ENCODE results near the gene ANKRD42.
"Not testable (repeated sequence)": the region's sequence is repeated elsewhere in the genome, so short reads cannot be mapped to it uniquely, and the experiment has no call there.

Gene ANKRD42

GRCh38 chr11:83206771-83207382, 13.4 kb downstream of the ANKRD42 start:
- H3K9me3 ChIP-seq (ENCODE audit: control insufficient read depth, low read depth, low read length); H3K4me1 ChIP-seq (ENCODE audit: control insufficient read depth, low read depth, low read length): not testable (repeated sequence)

GRCh38 chr11:83219095-83219494, 25.6 kb downstream of the ANKRD42 start:
- H3K4me1 ChIP-seq (ENCODE audit: control insufficient read depth, low read depth, low read length), result no peaks in the 10 kb centered on the region

More at GRCh38 chr11:83206771-83207382, 13.4 kb downstream of the ANKRD42 start:
- not testable (repeated sequence) for H3K27me3 ChIP-seq (ENCODE audit: control insufficient read depth, insufficient read depth, low read length); H3K4me3 ChIP-seq (ENCODE audit: low read length); H3K27ac ChIP-seq (ENCODE audit: low read length); H3K9ac ChIP-seq (ENCODE audit: low read length); H3K36me3 ChIP-seq (ENCODE audit: control insufficient read depth, low read depth, low read length)

GRCh38 chr11:83220260-83220659, 26.7 kb downstream of the ANKRD42 start:
- Histone ChIP-seq H3K9ac (ENCODE audit: low read length) (no peak overlapping the region), H3K9me3 (ENCODE audit: control insufficient read depth, low read depth, low read length) (no peaks in the 10 kb centered on the region), H3K36me3 (ENCODE audit: control insufficient read depth, low read depth, low read length) (no peaks in the 10 kb centered on the region), H3K4me3 (ENCODE audit: low read length) (no peak overlapping the region), H3K4me1 (ENCODE audit: control insufficient read depth, low read depth, low read length) (no peaks in the 10 kb centered on the region), H3K27me3 (ENCODE audit: control insufficient read depth, insufficient read depth, low read length) (no peaks in the 10 kb centered on the region), H3K27ac (ENCODE audit: low read length) (no peak overlapping the region)

More at GRCh38 chr11:83219095-83219494, 25.6 kb downstream of the ANKRD42 start:
- H3K36me3 ChIP-seq (ENCODE audit: control insufficient read depth, low read depth, low read length), result no peaks in the 10 kb centered on the region
- no peak overlapping the region for H3K4me3 ChIP-seq (ENCODE audit: low read length)
- H3K9ac ChIP-seq (ENCODE audit: low read length), result no peak overlapping the region
- H3K9me3 ChIP-seq (ENCODE audit: control insufficient read depth, low read depth, low read length), result no peaks in the 10 kb centered on the region
- H3K27ac ChIP-seq (ENCODE audit: low read length), result no peak overlapping the region
- H3K27me3 ChIP-seq (ENCODE audit: control insufficient read depth, insufficient read depth, low read length), result no peaks in the 10 kb centered on the region

- Histone ChIP-seq H3K4me3 (ENCODE audit: low read length) (no peak overlapping the region), H3K4me1 (ENCODE audit: control insufficient read depth, low read depth, low read length) (no peaks in the 10 kb centered on the region), H3K36me3 (ENCODE audit: control insufficient read depth, low read depth, low read length) (no peaks in the 10 kb centered on the region), H3K27me3 (ENCODE audit: control insufficient read depth, insufficient read depth, low read length) (no peaks in the 10 kb centered on the region), H3K27ac (ENCODE audit: low read length) (no peak overlapping the region), H3K9me3 (ENCODE audit: control insufficient read depth, low read depth, low read length) (no peaks in the 10 kb centered on the region), H3K9ac (ENCODE audit: low read length) (no peak overlapping the region)
Observed at GRCh38 chr11:83221694-83222093, 28.2 kb downstream of the ANKRD42 start.

GRCh38 chr11:83222499-83222898, 29.0 kb downstream of the ANKRD42 start:
- no peak overlapping the region for H3K9ac ChIP-seq (ENCODE audit: low read length)
- H3K27ac ChIP-seq (ENCODE audit: low read length), result no peak overlapping the region
- H3K27me3 ChIP-seq (ENCODE audit: control insufficient read depth, insufficient read depth, low read length), result no peaks in the 10 kb centered on the region
- no peaks in the 10 kb centered on the region for H3K4me1 ChIP-seq (ENCODE audit: control insufficient read depth, low read depth, low read length)
- H3K36me3 ChIP-seq (ENCODE audit: control insufficient read depth, low read depth, low read length), result no peaks in the 10 kb centered on the region
- H3K4me3 ChIP-seq (ENCODE audit: low read length), result no peak overlapping the region
- H3K9me3 ChIP-seq (ENCODE audit: control insufficient read depth, low read depth, low read length), result no peaks in the 10 kb centered on the region

GRCh38 chr11:83223457-83223856, 29.9 kb downstream of the ANKRD42 start:
- Histone ChIP-seq H3K4me3 (ENCODE audit: low read length) (no peak overlapping the region), H3K4me1 (ENCODE audit: control insufficient read depth, low read depth, low read length) (no peaks in the 10 kb centered on the region), H3K27ac (ENCODE audit: low read length) (no peak overlapping the region), H3K9me3 (ENCODE audit: control insufficient read depth, low read depth, low read length) (no peaks in the 10 kb centered on the region), H3K36me3 (ENCODE audit: control insufficient read depth, low read depth, low read length) (no peaks in the 10 kb centered on the region), H3K9ac (ENCODE audit: low read length) (no peak overlapping the region), H3K27me3 (ENCODE audit: control insufficient read depth, insufficient read depth, low read length) (no peaks in the 10 kb centered on the region)

GRCh38 chr11:83235825-83236224, 42.3 kb downstream of the ANKRD42 start:
- H3K27me3 ChIP-seq (ENCODE audit: control insufficient read depth, insufficient read depth, low read length), result no peaks in the 10 kb centered on the region
- no peaks in the 10 kb centered on the region for H3K9me3 ChIP-seq (ENCODE audit: control insufficient read depth, low read depth, low read length)
- H3K4me3 ChIP-seq (ENCODE audit: low read length), result no peak overlapping the region
- H3K27ac ChIP-seq (ENCODE audit: low read length), result no peak overlapping the region
- no peaks in the 10 kb centered on the region for H3K4me1 ChIP-seq (ENCODE audit: control insufficient read depth, low read depth, low read length)
- H3K36me3 ChIP-seq (ENCODE audit: control insufficient read depth, low read depth, low read length), result no peaks in the 10 kb centered on the region
- no peak overlapping the region for H3K9ac ChIP-seq (ENCODE audit: low read length)

- Histone ChIP-seq H3K4me1 (ENCODE audit: control insufficient read depth, low read depth, low read length) (no peaks in the 10 kb centered on the region), H3K27ac (ENCODE audit: low read length) (no peak overlapping the region), H3K9me3 (ENCODE audit: control insufficient read depth, low read depth, low read length) (no peaks in the 10 kb centered on the region), H3K4me3 (ENCODE audit: low read length) (no peak overlapping the region), H3K36me3 (ENCODE audit: control insufficient read depth, low read depth, low read length) (no peaks in the 10 kb centered on the region), H3K27me3 (ENCODE audit: control insufficient read depth, insufficient read depth, low read length) (no peaks in the 10 kb centered on the region), H3K9ac (ENCODE audit: low read length) (no peak overlapping the region)
Observed at GRCh38 chr11:83238111-83238510, 44.6 kb downstream of the ANKRD42 start.

- H3K4me3 ChIP-seq (ENCODE audit: low read length), result no peak overlapping the region
- no peaks in the 10 kb centered on the region for H3K4me1 ChIP-seq (ENCODE audit: control insufficient read depth, low read depth, low read length)
- no peaks in the 10 kb centered on the region for H3K9me3 ChIP-seq (ENCODE audit: control insufficient read depth, low read depth, low read length)
- H3K27ac ChIP-seq (ENCODE audit: low read length), result no peak overlapping the region
- no peak overlapping the region for H3K9ac ChIP-seq (ENCODE audit: low read length)
- no peaks in the 10 kb centered on the region for H3K27me3 ChIP-seq (ENCODE audit: control insufficient read depth, insufficient read depth, low read length)
- H3K36me3 ChIP-seq (ENCODE audit: control insufficient read depth, low read depth, low read length), result no peaks in the 10 kb centered on the region
Observed at GRCh38 chr11:83241291-83241946, 47.9 kb downstream of the ANKRD42 start.

GRCh38 chr11:83249445-83249844, 55.9 kb downstream of the ANKRD42 start:
- Histone ChIP-seq H3K4me1 (ENCODE audit: control insufficient read depth, low read depth, low read length) (no peaks in the 10 kb centered on the region), H3K4me3 (ENCODE audit: low read length) (no peak overlapping the region), H3K9ac (ENCODE audit: low read length) (no peak overlapping the region), H3K9me3 (ENCODE audit: control insufficient read depth, low read depth, low read length) (no peaks in the 10 kb centered on the region), H3K36me3 (ENCODE audit: control insufficient read depth, low read depth, low read length) (no peaks in the 10 kb centered on the region), H3K27ac (ENCODE audit: low read length) (no peak overlapping the region), H3K27me3 (ENCODE audit: control insufficient read depth, insufficient read depth, low read length) (no peaks in the 10 kb centered on the region)

GRCh38 chr11:83249972-83250593, 56.6 kb downstream of the ANKRD42 start:
- Histone ChIP-seq H3K36me3 (ENCODE audit: control insufficient read depth, low read depth, low read length) (no peaks in the 10 kb centered on the region), H3K4me3 (ENCODE audit: low read length) (no peak overlapping the region), H3K9me3 (ENCODE audit: control insufficient read depth, low read depth, low read length) (no peaks in the 10 kb centered on the region), H3K27me3 (ENCODE audit: control insufficient read depth, insufficient read depth, low read length) (no peaks in the 10 kb centered on the region), H3K27ac (ENCODE audit: low read length) (no peak overlapping the region), H3K9ac (ENCODE audit: low read length) (no peak overlapping the region), H3K4me1 (ENCODE audit: control insufficient read depth, low read depth, low read length) (no peaks in the 10 kb centered on the region)

- Histone ChIP-seq H3K4me3 (ENCODE audit: low read length) (no peak overlapping the region), H3K27ac (ENCODE audit: low read length) (no peak overlapping the region), H3K9ac (ENCODE audit: low read length) (no peak overlapping the region), H3K4me1 (ENCODE audit: control insufficient read depth, low read depth, low read length) (no peaks in the 10 kb centered on the region), H3K27me3 (ENCODE audit: control insufficient read depth, insufficient read depth, low read length) (no peaks in the 10 kb centered on the region), H3K9me3 (ENCODE audit: control insufficient read depth, low read depth, low read length) (no peaks in the 10 kb centered on the region), H3K36me3 (ENCODE audit: control insufficient read depth, low read depth, low read length) (no peaks in the 10 kb centered on the region)
Observed at GRCh38 chr11:83252266-83252665, 58.8 kb downstream of the ANKRD42 start.
